Heart left ventricle (tissue), 16 donors: ENCODE data around the gene USP4. TPM values are rescaled to one million over a fixed set of nuclear protein-coding genes. Genes with fewer than 3 reads are reported as not detected.

Experiments
- ATAC-seq, 4 donors: fragments of 200-7000 bp; cut with Tn5 transposase; one replicate each; pipeline ENCODE4 v1.9.1; 2020 to 2022; ENCODE audit warnings: moderate library complexity in 4 of 4, mild to moderate bottlenecking in 3 of 4, moderate number of reproducible peaks in 1 of 4
- DNase-seq, 5 donors: peaks; one replicate each; pipeline ENCODE4 v3.0.0-alpha.2; 2020
- H3K27ac ChIP-seq, 12 donors: fragments of 200-600 bp; sonication (generic) in 4 of 12; one replicate each; pipeline versions ENCODE4 v1.5.0 to v1.8.0; 2016 to 2022; ENCODE audit warnings: mild to moderate bottlenecking in 2 of 12
- H3K27me3 ChIP-seq, 9 donors: fragments of 200-600 bp; sonication (generic) in 2 of 9; one replicate each; pipeline versions ENCODE4 v1.5.1 to v1.8.0; 2016 to 2022; ENCODE audit warnings: mild to moderate bottlenecking in 3 of 9
- H3K36me3 ChIP-seq, 9 donors: fragments of 200-600 bp; sonication (generic) in 2 of 9; one replicate each; pipeline versions ENCODE4 v1.5.0 to v1.8.0; 2018 to 2022; ENCODE audit warnings: mild to moderate bottlenecking in 2 of 9
- H3K4me1 ChIP-seq, 12 donors: fragments of 200-600 bp; sonication (generic) in 4 of 12; one replicate each; pipeline versions ENCODE4 v1.5.0 to v1.8.0; 2016 to 2022; ENCODE audit warnings: mild to moderate bottlenecking in 3 of 12
- H3K4me3 ChIP-seq, 12 donors: fragments of 200-600 bp; sonication (generic) in 4 of 12; one replicate each; pipeline versions ENCODE4 v1.5.0 to v1.8.0; 2017 to 2022; ENCODE audit warnings: mild to moderate bottlenecking in 9 of 12, moderate library complexity in 4 of 12
- H3K9me3 ChIP-seq, 12 donors: fragments of 200-600 bp; sonication (generic) in 4 of 12; one replicate each; pipeline versions ENCODE4 v1.5.0 to v1.8.0; 2016 to 2022; ENCODE audit warnings: mild to moderate bottlenecking in 1 of 12
- POLR2A ChIP-seq, 2 donors: fragments of 450-650 bp; IDR thresholded peaks; one replicate each; pipeline ENCODE4 v1.6.1; 2017; ENCODE audit warnings: antibody characterized with exemption in 2 of 2, mild to moderate bottlenecking in 2 of 2, moderate library complexity in 2 of 2
- WGBS, 4 donors: extraction: QIAGEN DNeasy Blood & Tissue Kit in 2 of 4; methylation state at CpG; one replicate each; pipeline versions ENCODE4 v1.1.5 to v1.1.7; 2013 to 2018; 5-methylcytosine and 5-hydroxymethylcytosine counted together
- intact Hi-C, 10 donors: fragments of 100-400 bp; cut with DNase I; formaldehyde crosslinking; loops; one replicate each; pipeline versions ENCODE4 v1.11.1 to v1.14.2; 2022
- polyA plus RNA-seq, 2 donors: library from polyadenylated mRNA; stranded (reverse); fragments of 200-250 nt; gene quantifications; one replicate each; pipeline ENCODE4 v1.2.3, GENCODE V29; 2013
- total RNA-seq, 9 donors: library from RNA; depleted of rRNA in 2 of 9; stranded (reverse); fragments of >200 nt in 2 of 9; fragmentation: NEBNext Ultra II Directional in 3 of 9; extraction: Animal tissue kit (Norgen Biotek cat#: 25700) in 3 of 9; gene quantifications; one replicate each; pipeline versions ENCODE4 v1.1.0 to v1.2.4, GENCODE V29; 2016 to 2023
- TF ChIP-seq, protein P1 (sequence below), 12 donors: fragments of 200-600 bp; sonication (generic) in 4 of 12; IDR thresholded peaks; one replicate each; pipeline versions ENCODE4 v1.5.0 to v1.8.0; 2018 to 2022; ENCODE audit warnings: antibody characterized with exemption in 12 of 12, mild to moderate bottlenecking in 5 of 12
- donor health status: ischemic (EF 13 %, LVEDD 7.1; RV severe dilation, severe dysfunction).
- donor health status: healthy with polysubstance abuse.
- donor health status: DM: no; HTN: yes; CAD: no.
- donor health status: DM: no; HTN: no; CAD: no.
- donor health status: ischemic (EF 25% LVEDD 6.9; RV normal size, moderate dysfunction).
- donor health status: ischemic (EF 25% LVEDD 5.7; RV mildly dilated, moderate dysfunction).
- donor health status: healthy.
- donor health status: DM: yes; HTN: yes; CAD: no.
- donor health status: ischemic (EF 35%, LVEDD 5.7; RV mildly dilated, moderate dysfunction).
- donor health status: nonischemic (EF 11% LVEDD 7.7; RV severe dilation, severe dysfunction).
- donor health status: DM: yes; HTN: yes; CAD: no.
- donor health status: PGD.
- donor health status: ischemic (EF 29% LVEDD 5.4; RV normal size, mild dysfunction).
- donor health status: nonischemic (EF 23%, LVEDD 6.1; RV moderate dilation, normal function).

The USP4 gene
- total and polyA plus RNA-seq, 11 donors, result 17.3 to 48.6 (median 36.0) TPM

DNA sequence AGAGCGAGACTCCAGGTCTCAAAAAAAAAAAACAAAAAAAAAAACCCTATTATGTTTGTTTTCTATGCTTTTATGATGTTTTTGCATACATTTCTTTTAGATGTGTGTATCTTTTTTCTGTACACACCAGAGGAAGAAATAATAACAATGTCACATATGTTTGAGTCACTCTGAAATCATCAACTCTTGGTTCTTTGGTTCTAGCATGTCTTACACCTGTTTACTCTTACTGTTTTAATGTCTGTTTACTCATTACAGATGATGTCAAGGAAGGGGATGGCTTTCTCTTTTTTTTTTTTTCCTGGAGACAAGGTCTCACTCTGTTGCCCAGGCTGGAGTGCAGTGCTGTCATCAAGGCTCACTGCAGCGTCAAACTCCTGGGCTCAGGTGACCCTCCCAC lies 47.9 kb upstream of the USP4 start:
- H3K4me1 ChIP-seq, result peaks cover 4 to 86% (median 41%) of the 10 kb centered on the region in 12 donors
- H3K27ac ChIP-seq, result no peak overlapping the region

DNA sequence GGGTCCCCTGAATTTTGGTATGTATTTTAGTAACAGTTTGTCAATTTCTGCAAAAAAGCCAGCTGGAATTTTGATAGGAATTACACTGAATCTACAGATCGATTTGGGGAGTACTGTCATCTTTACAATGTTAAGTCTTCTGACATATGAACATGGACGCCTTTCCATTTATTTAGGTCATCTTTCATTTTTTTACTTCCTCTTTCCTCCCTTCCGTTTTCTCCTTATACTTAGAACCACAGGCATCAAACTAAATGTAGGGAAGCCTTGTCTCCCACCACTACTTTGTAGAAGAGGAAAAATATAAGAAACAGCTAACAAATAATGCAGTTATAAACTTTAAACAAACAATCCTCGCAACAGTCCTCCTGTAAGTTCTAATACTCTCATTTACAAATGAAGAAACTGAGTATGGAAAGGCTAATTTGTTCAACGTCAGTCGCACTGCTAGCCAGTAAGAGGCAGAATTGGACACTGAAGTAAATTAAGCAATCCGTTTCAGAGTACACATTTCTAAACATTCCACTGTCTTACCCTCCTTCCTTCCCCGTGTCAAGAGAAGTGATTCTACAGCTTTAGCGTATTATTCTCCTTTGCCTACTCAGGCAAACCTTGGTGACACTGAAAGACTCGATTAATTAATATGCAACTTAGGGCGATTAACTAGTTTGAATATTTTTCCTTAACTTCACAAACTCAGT lies 46.4 kb upstream of the USP4 start:
- Histone ChIP-seq H3K27ac (peak overlapping the region in 2 of 12 donors; percentile 17 to 80), H3K27me3 (no peaks in the 10 kb centered on the region), H3K4me3 (no peak overlapping the region), H3K36me3 (peaks cover 0 to 13% (median 0%) of the 10 kb centered on the region in 9 donors), H3K9me3 (no peaks in the 10 kb centered on the region), H3K4me1 (peaks cover 4 to 79% (median 36%) of the 10 kb centered on the region in 12 donors)
- WGBS, 4 donors, result 75 to 78% (median 77%) methylated on average over 11 of the region's 11 CpGs
- DNase-seq, result no peak
- TF ChIP-seq POLR2A (IDR thresholded peaks at IDR 0.05), result no peak
- TF ChIP-seq, protein P1, sequence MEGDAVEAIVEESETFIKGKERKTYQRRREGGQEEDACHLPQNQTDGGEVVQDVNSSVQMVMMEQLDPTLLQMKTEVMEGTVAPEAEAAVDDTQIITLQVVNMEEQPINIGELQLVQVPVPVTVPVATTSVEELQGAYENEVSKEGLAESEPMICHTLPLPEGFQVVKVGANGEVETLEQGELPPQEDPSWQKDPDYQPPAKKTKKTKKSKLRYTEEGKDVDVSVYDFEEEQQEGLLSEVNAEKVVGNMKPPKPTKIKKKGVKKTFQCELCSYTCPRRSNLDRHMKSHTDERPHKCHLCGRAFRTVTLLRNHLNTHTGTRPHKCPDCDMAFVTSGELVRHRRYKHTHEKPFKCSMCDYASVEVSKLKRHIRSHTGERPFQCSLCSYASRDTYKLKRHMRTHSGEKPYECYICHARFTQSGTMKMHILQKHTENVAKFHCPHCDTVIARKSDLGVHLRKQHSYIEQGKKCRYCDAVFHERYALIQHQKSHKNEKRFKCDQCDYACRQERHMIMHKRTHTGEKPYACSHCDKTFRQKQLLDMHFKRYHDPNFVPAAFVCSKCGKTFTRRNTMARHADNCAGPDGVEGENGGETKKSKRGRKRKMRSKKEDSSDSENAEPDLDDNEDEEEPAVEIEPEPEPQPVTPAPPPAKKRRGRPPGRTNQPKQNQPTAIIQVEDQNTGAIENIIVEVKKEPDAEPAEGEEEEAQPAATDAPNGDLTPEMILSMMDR (IDR thresholded peaks at IDR 0.05), result no peak
- no peak for ATAC-seq
- intact Hi-C loops, result no loop called here

More for the DNA sequence above, 47.9 kb upstream of the USP4 start:
- no peak for TF ChIP-seq POLR2A (IDR thresholded peaks at IDR 0.05)
- TF ChIP-seq, protein P1 (IDR thresholded peaks at IDR 0.05), result no peak
- H3K27me3 ChIP-seq, result no peaks in the 10 kb centered on the region
- 79 to 81% (median 79%) methylated on average over 2 of the region's 2 CpGs for WGBS, 4 donors
- intact Hi-C loops, result no loop called here
- ATAC-seq, result no peak
- peaks cover 0 to 9% (median 0%) of the 10 kb centered on the region in 9 donors for H3K36me3 ChIP-seq
- no peak for DNase-seq
- no peaks in the 10 kb centered on the region for H3K9me3 ChIP-seq
- H3K4me3 ChIP-seq, result no peak overlapping the region

DNA sequence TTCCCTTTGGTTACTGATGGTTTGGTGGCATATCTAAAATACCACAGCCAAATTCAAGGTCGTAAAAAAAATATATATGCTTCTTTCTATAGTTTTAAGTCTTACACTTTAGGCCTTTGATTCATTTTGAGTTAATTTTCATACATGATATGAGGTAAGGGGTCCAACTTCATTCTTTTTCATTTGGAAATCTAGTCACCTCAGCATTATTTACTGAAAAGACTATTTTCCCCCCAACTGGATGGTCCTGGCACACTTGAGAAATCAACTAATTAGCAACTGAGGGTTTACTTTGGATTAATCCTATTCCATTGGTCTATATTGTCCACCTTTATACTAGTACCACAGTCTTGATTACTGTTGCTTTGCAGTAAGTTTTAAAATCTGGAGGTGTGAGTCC lies 45.8 kb upstream of the USP4 start:
- Histone ChIP-seq H3K27ac (peak overlapping the region in 1 of 12 donors; percentile 80), H3K27me3 (no peaks in the 10 kb centered on the region), H3K36me3 (peaks cover 0 to 13% (median 0%) of the 10 kb centered on the region in 9 donors), H3K4me3 (no peak overlapping the region), H3K4me1 (peaks cover 4 to 82% (median 36%) of the 10 kb centered on the region in 12 donors), H3K9me3 (no peaks in the 10 kb centered on the region)
- no peak for TF ChIP-seq POLR2A (IDR thresholded peaks at IDR 0.05)
- TF ChIP-seq, protein P1 (IDR thresholded peaks at IDR 0.05), result no peak
- no peak for ATAC-seq
- WGBS, 4 donors, result 88 to 93% (median 92%) methylated on average over 1 of the region's 1 CpG
- no peak for DNase-seq
- intact Hi-C loops, result no loop called here

DNA sequence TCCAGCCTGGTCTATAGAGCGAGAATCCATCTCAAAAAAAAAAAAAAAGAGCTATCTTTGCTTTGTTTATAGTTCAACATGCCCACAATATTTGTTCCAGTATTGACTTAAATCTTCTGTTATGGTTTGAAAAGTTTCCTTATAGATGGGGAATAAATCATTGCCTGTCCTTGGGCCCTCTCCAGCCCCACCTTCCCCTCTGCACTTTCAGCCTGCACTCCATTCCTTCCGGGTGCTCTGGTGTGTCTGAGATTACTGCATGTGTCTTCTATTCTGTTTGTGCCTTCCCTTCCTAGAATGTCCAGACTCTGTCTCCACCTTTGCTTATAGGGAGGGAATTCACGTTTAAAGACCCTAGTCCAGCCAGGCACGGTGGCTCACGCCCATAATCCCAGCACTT lies 43.5 kb upstream of the USP4 start:
- WGBS, 4 donors, result 60 to 72% (median 67%) methylated on average over 5 of the region's 5 CpGs
- ATAC-seq (peak in 1 of 4 donors; percentile 38), DNase-seq (no peak)
- Histone ChIP-seq H3K27ac (no peak overlapping the region), H3K9me3 (no peaks in the 10 kb centered on the region), H3K4me1 (peaks cover 0 to 91% (median 48%) of the 10 kb centered on the region in 12 donors), H3K27me3 (no peaks in the 10 kb centered on the region), H3K36me3 (peaks cover 0 to 11% (median 0%) of the 10 kb centered on the region in 9 donors), H3K4me3 (no peak overlapping the region)
- TF ChIP-seq POLR2A (IDR thresholded peaks at IDR 0.05), result no peak
- TF ChIP-seq, protein P1 (IDR thresholded peaks at IDR 0.05), result no peak
- intact Hi-C loops, result no loop called here
